Fibroblast of pulmonary artery (primary cell): ENCODE results near the gene ITPRIPL2.

ENCODE experiments used
- DNase-seq: peaks from one replicate; pipeline ENCODE4 v3.0.0-alpha.2; 2010; ENCODE audit warnings: low read depth
- H3K4me3 ChIP-seq: replicated peaks from 2 replicates; pipeline ENCODE4 v1.5.1; 2011; ENCODE audit warnings: low read depth, mild to moderate bottlenecking, control low read depth, low read length, moderate library complexity
- CTCF ChIP-seq: IDR thresholded peaks from 2 replicates; pipeline ENCODE4 v1.5.1; 2011; ENCODE audit warnings: mild to moderate bottlenecking, control low read depth, low read length, inconsistent platforms; ENCODE audit errors: missing control alignments

ITPRIPL2 gene

GRCh38 chr16:19143599-19143956 is 29.8 kb downstream of the ITPRIPL2 start:
- no peak overlapping the region for H3K4me3 ChIP-seq
- TF ChIP-seq CTCF: no peak

GRCh38 chr16:19145010-19145409 is 31.2 kb downstream of the ITPRIPL2 start:
- no peak for DNase-seq
- H3K4me3 ChIP-seq: no peak overlapping the region
- TF ChIP-seq CTCF: no peak

More at GRCh38 chr16:19143599-19143956, 29.8 kb downstream of the ITPRIPL2 start:
- no peak for DNase-seq

- DNase-seq: no peak
- no peak overlapping the region for H3K4me3 ChIP-seq
- TF ChIP-seq CTCF: no peak
Observed at GRCh38 chr16:19147126-19147525, 33.4 kb downstream of the ITPRIPL2 start.

- no peak overlapping the region for H3K4me3 ChIP-seq
- DNase-seq: no peak
- TF ChIP-seq CTCF: no peak
Observed at GRCh38 chr16:19147627-19148026, 33.9 kb downstream of the ITPRIPL2 start.

- no peak overlapping the region for H3K4me3 ChIP-seq
- no peak for DNase-seq
- TF ChIP-seq CTCF: no peak
Observed at GRCh38 chr16:19148189-19148588, 34.4 kb downstream of the ITPRIPL2 start.

GRCh38 chr16:19151310-19151709 is 37.5 kb downstream of the ITPRIPL2 start:
- no peak for TF ChIP-seq CTCF
- H3K4me3 ChIP-seq: no peak overlapping the region
- DNase-seq: no peak

- H3K4me3 ChIP-seq: no peak overlapping the region
- TF ChIP-seq CTCF: no peak
- no peak for DNase-seq
Observed at GRCh38 chr16:19152042-19152441, 38.3 kb downstream of the ITPRIPL2 start.
